NCI-H187 treated with DMSO at 0.1 percent for 48 hours (cell line): Measurements from ENCODE around the gene P2RY11.

Experiments used
- DNase-seq: peaks from one replicate; lab custom pipeline; 2025; lab: John Stamatoyannopoulos, UW

Gene P2RY11

DNA sequence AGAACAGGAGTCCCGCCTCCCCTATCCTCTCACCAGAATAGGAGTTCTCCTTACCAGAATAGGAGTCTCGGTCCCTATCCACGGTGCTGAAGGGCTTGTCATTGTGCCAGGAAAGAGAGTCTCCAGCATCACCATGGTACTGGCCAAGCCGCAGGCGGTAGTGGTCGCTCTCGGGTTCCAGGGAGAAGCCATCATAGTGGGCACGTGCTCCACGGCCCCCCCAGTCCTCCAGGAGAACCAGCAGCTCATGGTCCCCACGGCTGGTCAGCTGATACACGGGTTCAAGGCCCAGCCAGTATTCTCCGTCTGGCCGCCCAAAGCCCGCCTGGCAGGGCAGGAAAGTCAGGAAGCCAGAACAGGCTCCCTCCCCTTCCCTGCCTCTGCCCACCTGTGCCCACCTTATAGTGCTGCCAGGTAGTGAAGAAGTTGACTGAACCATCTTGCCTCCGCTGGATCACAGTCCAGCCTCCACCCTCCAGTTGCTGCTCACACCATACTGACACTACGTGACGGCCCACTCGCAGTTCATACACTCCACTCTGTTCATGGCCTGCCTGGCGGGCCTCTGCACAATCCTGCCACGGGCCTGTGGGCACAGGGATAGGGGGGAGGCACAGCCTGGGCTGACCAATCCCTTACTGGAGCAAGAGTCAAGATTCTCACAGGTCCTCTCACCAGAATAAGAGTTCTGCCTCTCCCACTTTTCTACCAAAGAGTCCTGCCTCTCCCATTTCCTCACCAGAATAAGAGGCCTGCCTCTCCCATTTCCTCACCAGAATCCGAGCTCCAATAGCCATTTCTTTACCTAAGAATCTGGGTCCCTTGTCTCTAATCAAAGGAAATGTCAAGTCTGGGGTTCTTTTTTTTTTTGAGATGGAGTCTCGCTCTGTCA, 18.0 kb upstream of the P2RY11 start:
- DNase-seq = no peak

- DNase-seq = no peak
Observed at GRCh38 chr19:10095622-10095947, 15.9 kb upstream of the P2RY11 start.

DNA sequence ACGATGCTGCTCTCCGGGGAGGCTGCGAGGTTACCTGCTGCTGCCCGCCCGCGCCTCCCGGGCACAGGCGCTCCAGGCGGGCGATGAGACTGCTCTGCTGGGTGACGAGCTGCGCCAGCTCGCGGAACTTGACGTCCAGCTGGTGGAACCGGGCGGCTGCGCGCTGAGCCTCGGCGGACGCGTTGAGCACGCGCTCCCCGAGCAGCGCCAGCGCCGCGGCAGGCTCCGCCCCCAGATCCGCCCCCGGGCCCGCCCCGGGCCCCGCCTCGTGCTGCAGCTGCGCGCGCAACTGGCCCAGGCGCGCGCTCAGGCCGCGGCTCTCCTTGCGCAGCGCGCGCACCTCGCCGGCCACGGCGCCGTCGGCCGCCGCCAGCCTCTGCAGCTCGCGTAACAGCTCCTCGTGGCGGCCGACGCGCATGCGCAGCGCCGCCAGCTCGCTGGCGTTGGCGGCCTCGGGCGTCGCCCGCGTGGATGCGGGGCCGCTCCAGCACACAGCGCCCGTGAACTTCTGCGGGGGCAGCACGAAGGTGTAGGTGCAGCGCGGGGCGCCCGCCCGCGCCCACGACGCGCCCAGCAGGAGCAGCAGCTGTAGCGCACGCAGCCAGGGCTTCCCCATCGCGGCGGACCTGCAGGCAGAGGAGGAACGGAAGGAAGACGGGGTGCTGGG, 15.4 kb upstream of the P2RY11 start:
- no peak for DNase-seq

GRCh38 chr19:10096615-10096963, 14.9 kb upstream of the P2RY11 start:
- no peak for DNase-seq

DNA sequence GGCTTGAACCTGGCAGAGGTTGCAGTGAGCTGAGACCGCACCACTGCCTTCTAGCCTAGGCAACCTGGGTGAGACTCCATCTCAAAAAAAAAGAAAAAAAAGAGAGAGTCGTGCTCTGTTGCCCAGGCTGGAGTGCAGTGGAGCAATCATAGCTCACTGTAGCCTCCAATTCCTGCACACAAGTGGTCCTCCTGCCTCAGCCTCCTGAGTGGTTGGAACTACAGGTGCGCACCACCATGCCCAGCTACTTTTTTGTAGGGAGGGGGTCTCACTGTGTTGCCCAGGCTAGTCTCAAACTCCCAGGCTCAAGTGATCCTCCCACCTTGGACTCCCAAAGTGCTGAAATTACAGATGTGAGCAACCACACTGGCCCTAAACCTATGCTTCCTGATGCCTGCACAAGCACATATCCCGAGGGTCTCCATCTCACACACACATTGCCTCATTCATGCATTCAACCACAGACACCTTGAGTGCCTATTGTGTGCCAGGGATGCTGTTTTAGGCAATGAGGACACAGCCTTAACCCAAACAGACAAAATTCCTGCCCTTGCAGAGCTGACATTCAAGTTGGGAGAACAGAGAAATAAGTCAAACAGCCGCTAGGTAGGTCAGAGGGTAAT, 11.2 kb upstream of the P2RY11 start:
- no peak for DNase-seq

DNA sequence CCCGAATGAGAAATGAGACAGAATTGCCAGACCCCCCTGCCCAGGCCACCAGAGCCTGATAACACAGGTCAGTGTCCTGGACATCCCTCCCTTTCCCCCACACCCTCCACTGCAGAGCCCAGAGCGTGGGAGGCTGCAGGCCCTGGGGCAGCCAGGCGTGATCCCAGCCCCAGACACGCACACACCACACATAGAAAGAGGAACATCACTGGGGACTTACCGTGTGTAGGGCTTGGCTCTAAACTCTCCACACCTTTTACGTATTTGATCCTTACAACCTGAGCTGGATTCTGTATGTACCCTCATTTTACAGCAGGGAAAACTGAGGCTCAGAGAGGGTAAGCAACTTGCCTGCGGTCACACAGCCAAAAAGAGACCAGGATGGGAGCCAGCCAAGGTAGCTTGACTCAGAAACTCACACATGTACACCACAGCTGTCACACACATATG, 8.7 kb upstream of the P2RY11 start:
- DNase-seq = no peak

DNA sequence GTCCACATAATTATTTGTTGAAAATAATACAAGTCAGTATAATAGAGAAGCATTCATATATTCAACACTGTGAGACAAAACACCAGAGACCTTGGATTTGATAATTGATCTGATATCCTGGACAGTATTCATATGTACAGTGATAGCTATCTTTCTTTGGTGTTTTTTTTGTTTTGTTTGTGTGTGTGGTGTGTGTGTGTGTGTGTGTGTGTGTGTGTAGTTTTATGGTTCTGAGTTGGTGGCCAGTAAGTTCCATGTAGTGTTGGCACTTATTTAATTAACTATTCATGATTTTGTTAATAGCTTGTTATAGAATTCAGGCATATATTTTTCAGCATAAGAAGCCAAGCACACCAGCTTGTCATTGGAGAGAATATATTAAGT, 7.4 kb upstream of the P2RY11 start:
- no peak for DNase-seq

GRCh38 chr19:10104665-10105508, 6.6 kb upstream of the P2RY11 start:
- DNase-seq = no peak

DNA sequence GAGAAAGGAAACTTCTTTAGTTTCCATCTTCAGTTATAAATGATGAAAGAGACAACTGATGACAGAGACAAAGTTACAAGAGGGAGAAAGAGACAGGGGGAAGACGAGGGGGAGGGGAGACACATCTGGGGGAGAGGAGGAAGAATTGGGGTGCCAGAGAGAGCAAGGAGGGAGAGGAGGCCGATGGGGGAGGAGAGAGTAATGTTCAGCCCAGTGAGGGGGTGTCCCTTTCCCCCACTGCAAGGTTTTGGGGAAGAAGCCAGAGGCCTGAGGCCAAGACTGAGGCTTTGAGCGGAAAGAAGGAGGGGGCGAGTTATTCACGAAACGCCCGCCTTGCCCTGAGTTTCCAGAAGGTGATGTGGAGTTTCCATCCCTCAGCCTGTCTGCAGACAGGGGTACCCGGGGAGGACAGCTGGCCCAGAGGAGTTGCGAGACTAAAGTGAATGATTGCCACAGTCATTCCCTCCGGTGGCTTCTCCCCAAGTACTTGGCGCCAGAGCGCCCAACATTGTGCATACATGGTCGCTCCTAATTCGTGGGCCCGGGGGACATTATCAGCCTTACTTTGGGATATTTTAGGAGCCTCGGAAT, 5.9 kb upstream of the P2RY11 start:
- DNase-seq = no peak

DNA sequence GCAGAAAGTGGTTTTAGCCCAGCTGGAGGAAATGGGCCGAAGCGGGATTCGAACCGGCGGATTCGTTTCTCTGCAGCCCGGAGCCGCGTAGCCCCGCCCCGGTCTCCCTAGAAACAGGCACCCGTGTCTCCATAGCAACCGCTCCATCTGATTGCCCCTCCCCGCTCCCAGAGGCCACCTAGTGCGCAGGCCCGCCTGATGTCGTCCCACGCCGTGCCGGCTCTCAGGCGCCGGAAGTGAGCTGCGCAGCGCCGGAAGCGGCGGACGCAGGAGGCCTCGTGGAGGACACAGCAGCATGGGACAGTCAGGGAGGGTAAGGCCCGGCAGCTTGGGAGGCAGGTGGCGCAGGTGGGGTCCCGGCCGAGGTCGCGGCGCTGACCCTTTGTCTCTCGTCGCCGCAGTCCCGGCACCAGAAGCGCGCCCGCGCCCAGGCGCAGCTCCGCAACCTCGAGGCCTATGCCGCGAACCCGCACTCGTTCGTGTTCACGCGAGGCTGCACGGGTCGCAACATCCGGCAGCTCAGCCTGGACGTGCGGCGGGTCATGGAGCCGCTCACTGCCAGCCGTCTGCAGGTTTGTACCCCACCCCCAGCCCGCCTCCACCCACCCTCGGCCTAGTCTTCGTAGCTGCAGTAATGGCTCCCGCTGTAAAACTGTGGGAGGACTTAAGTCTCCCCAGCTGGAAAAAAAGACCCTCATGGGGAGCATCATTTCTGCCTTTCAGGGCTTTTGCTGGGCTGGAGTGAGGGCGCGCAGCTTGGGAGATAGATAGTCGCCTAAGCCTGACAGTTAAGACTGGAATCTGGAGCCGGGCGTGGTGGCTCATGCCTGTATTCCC, 5.2 kb upstream of the P2RY11 start, which contains the start of gene PPAN:
TSS of gene PPAN (plus strand) at position 263 of the 837 bp plus-strand sequence. CDS start at position 296, 33 bp downstream.
- peak; percentile 78 for DNase-seq

DNA sequence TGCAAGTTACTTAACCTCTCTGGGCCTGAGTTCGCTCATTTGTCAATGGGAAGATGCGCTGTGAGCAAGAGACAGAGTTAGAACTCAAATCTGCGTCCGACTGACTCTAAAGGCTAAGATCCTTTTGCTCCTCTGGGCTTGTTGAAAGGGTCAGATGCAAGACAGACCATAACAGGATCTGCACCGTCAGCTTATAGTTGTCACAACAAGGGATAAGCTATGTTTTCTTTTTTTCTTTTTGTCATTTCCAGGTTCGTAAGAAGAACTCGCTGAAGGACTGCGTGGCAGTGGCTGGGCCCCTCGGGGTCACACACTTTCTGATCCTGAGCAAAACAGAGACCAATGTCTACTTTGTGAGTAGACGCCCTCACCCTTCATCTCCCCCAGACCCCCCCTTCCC, 4.2 kb upstream of the P2RY11 start:
- no peak for DNase-seq

DNA sequence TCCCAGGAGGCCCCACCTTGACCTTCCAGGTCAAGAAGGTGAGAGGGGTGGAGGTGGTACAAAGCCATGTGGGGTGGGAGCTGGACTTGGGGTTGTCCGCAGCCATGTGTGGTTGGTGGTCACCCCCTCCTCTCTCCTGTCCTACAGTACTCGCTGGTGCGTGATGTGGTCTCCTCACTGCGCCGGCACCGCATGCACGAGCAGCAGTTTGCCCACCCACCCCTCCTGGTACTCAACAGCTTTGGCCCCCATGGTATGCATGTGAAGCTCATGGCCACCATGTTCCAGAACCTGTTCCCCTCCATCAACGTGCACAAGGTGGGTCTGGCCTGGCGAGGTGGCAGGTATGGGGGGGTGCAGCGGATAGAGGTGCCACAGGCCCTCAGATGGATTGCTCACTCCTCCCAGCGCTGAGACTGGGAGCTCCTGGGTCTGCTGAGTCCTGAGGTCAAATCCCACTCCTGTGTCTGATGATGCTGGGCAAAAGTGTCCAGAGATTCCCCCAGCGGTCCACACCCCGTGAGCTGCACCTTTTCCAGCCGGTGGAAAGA, 3.6 kb upstream of the P2RY11 start:
- no peak for DNase-seq

- DNase-seq = no peak
Observed at GRCh38 chr19:10109528-10109927, 2.0 kb upstream of the P2RY11 start.

DNA sequence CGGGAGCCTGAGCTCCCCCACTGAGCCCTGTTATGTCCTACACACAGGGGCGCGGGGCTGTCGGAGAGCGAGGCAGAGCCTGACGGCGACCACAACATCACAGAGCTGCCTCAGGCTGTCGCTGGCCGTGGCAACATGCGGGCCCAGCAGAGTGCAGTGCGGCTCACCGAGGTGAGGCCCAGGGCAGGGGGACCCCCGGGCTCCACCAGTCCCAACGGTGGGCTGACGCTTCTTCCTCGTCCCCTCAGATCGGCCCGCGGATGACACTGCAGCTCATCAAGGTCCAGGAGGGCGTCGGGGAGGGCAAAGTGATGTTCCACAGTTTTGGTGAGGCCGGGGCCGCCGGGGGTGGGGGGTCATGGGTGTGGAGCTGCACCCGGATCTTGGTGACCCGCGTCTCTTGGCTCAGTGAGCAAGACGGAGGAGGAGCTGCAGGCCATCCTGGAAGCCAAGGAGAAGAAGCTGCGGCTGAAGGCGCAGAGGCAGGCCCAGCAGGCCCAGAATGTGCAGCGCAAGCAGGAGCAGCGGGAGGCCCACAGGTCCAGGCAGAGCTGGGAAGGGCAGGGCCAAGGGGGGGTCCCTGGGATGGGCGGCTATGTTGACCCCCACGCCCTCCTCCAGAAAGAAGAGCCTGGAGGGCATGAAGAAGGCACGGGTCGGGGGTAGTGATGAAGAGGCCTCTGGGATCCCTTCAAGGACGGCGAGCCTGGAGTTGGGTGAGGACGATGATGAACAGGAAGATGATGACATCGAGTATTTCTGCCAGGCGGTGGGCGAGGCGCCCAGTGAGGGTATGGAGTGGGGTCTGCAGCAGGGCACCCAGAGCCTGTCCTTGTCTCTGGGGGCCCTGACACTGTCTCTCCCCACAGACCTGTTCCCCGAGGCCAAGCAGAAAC, 1.2 kb upstream of the P2RY11 start:
- DNase-seq = no peak

GRCh38 chr19:10110972-10111317, 548 bp upstream of the P2RY11 start:
- DNase-seq = no peak

DNA sequence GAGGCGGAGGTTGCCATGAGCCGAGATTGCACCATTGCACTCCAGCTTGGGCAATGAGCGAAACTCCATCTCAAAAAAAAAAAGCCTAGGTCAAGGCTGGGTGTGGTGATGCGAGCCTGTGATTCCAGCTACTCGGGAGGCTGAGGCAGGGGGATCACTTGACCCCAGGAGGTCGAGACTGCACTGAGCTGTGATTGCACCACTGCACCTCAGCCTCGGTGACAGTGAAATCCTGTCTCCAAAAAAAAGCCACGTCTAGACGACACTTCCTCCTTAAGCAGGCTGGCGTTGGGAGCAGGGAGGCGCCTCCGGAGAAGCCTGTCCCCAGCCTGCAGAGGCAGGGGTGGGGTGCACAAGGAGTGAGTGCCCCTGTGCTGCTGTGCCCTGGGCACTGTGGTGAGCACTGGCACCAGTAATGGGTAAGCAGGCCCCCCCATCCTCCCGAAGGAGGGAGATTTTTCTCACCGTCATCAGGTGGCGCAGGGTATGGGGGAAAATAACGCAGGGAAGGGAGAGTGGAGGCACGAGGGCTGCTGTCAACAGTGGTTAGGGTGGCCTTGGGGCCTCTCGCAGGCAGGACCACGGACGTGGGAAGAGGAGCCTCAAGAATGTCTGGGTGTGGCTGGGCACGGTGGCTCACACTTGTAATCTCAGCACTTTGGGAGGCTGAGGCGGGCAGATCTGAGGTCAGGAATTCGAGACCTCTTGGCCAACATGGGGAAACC, 706 bp downstream of the P2RY11 start:
- DNase-seq = no peak

DNA sequence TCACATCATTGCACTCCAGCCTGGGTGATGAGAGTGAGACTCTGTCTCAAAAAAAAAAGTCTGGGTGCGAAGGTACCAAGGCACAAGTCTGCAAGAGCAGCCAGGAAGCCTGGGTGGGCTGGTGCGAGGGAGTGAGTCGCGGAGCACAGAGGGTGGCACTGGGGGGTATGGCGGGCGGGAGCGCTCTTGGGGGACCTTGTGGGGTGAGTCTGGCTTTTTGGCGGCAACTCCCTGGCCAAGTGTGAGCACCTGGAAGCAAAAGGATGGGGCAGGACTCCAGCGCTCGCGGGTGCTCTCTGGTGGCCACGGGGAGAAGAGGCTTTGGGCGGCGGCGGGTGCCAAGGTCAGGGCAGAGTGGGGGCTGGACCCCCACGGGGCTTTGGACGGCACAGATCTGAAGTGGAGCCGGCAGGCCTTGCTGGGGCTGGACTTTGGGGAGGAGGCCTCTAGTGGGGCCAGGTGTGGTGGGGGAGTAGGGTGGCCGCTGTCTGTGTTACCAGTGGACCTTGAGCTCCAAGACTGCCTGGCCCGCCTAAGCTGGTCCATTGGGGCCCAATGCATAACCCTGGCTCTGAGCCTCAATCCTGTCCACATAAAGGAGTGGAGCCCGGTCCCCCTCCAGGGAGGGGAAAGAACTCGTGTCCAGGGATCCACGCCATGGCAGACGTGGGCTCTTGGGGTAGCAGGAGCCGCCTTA, 1.6 kb downstream of the P2RY11 start:
- no peak for DNase-seq

GRCh38 chr19:10113592-10113963, 2.1 kb downstream of the P2RY11 start:
- DNase-seq = no peak
